GM19468 (cell line): Measurements from ENCODE around the gene WRAP73.
"Not testable (repeated sequence)": the region's sequence is repeated elsewhere in the genome, so short reads cannot be mapped to it uniquely, and the experiment has no call there.

Source experiments
- ATAC-seq: cut with Tn5 transposase; IDR thresholded peaks from one replicate; pipeline ENCODE4 v1.9.1; 2021; ENCODE audit warnings: mild to moderate bottlenecking, moderate library complexity, moderate number of reproducible peaks; ENCODE audit not compliant: unreplicated experiment; ENCODE audit errors: extremely low read depth

WRAP73 gene

GRCh38 chr1:3601743-3602142 is 48.2 kb downstream of the WRAP73 start:
- no peak for ATAC-seq

GRCh38 chr1:3600354-3600753 is 49.5 kb downstream of the WRAP73 start:
- ATAC-seq: no peak

- ATAC-seq: no peak
These were observed 50.1 kb downstream of the WRAP73 start for GRCh38 chr1:3599816-3600215.

- ATAC-seq: no peak
These were observed 50.6 kb downstream of the WRAP73 start for GRCh38 chr1:3599286-3599811.

GRCh38 chr1:3598522-3599285 is 51.2 kb downstream of the WRAP73 start:
- no peak for ATAC-seq

GRCh38 chr1:3598051-3598491 is 51.8 kb downstream of the WRAP73 start:
- no peak for ATAC-seq

GRCh38 chr1:3597599-3597964 is 52.3 kb downstream of the WRAP73 start:
- ATAC-seq: no peak

- no peak for ATAC-seq
These were observed 53.0 kb downstream of the WRAP73 start for GRCh38 chr1:3596663-3597598.

GRCh38 chr1:3595949-3596348 is 54.0 kb downstream of the WRAP73 start:
- ATAC-seq: no peak

- ATAC-seq: no peak
These were observed 55.1 kb downstream of the WRAP73 start for GRCh38 chr1:3594706-3595377.

- ATAC-seq: no peak
These were observed 56.2 kb downstream of the WRAP73 start for GRCh38 chr1:3593745-3594144.

- no peak for ATAC-seq
These were observed 56.6 kb downstream of the WRAP73 start for GRCh38 chr1:3593334-3593733.

GRCh38 chr1:3590951-3591865 is 58.7 kb downstream of the WRAP73 start:
- no peak for ATAC-seq

GRCh38 chr1:3590139-3590763 is 59.7 kb downstream of the WRAP73 start:
- ATAC-seq: no peak

- no peak for ATAC-seq
These were observed 61.5 kb downstream of the WRAP73 start for GRCh38 chr1:3588395-3588794.

GRCh38 chr1:3586986-3587759 is 62.7 kb downstream of the WRAP73 start:
- ATAC-seq: no peak

GRCh38 chr1:3585940-3586568 is 63.8 kb downstream of the WRAP73 start:
- no peak for ATAC-seq

GRCh38 chr1:3585353-3585868 is 64.5 kb downstream of the WRAP73 start:
- not testable (repeated sequence) for ATAC-seq
